ENCODE measurements around the gene ACP1.
A peak's percentile ranks its signal among the peaks of the same experiment; 100 is the strongest.

ACP1 gene

DNA sequence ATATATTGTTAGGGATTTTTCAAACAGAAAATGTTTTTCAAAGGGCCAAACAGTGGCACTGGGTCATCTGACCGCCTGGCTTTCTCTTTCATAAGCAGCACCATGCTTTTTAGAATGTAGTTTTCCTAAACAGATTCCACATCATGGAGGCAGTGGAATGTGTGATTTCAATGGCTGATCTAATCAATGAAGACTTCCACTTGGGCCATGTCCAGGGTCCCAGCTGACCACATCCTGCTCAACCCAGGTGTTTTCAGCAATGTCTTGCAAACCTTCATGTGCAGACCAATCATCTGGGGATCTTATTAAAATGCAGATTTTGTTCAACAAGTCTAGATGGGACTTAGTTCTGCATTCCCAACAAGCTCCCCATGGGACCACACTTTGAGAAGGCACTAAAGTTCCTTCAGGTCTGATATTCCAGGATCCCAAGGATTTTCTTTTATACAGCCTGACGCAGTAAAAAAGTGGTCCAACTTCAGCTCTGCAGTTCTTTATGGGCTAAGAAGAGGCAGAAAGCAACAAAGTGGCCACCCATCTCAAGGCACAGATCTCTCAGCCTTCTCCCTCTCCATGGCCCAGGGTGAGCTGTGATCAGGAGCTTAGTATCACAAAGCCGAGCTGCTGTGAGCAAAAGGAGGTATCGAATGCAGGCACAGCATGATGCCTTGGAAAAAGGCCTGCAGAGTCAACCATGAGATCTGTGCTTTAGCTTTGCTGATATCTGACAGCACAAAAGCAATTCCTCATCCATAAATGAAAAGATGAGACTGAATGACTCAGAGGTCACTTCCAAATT, 19.4 kb downstream of the ACP1 start:
- DNase-seq (ENCODE audit: insufficient read length): no peak
- TF ChIP-seq POLR2AphosphoS5 (IDR thresholded peaks at IDR 0.05; ENCODE audit: low read depth, low read length) (no peak), TAF1 (IDR thresholded peaks at IDR 0.05; ENCODE audit: borderline replicate concordance, low read depth, low read length) (no peak), POLR2A (IDR thresholded peaks at IDR 0.05; ENCODE audit: low read depth, low read length) (no peak)
- no peak for FAIRE-seq

DNA sequence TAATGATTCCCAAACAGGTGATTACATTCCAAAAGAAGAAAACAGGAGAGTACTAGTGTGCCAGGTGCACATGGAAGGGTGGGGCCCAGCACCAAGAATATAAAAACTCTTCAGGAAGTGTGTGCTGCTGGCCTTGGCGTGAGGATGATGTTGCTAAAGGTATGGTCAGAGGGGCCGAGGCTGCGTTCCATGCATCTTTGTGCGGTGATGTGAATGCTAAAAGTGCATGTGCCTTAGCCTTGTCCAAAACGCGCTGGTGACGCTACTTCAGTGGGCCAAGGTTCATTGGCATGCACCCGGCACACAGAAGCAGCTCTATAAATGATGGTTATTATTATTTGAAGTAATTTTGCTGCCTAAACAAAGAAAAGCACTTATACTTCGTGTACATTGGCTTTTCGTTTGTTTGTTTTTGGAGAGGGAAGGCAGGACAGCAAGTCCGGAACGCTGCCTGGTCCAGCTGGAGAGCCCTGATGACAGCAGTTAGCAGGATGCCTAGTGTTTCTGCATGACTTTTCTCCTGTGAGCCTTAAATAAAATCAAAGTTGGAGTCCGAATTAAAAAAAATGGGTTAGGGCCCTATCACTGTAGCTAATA, 20.2 kb downstream of the ACP1 start:
- FAIRE-seq: no peak
- DNase-seq (ENCODE audit: insufficient read length): no peak
- no peak for TF ChIP-seq TAF1 (IDR thresholded peaks at IDR 0.05; ENCODE audit: borderline replicate concordance, low read depth, low read length)

DNA sequence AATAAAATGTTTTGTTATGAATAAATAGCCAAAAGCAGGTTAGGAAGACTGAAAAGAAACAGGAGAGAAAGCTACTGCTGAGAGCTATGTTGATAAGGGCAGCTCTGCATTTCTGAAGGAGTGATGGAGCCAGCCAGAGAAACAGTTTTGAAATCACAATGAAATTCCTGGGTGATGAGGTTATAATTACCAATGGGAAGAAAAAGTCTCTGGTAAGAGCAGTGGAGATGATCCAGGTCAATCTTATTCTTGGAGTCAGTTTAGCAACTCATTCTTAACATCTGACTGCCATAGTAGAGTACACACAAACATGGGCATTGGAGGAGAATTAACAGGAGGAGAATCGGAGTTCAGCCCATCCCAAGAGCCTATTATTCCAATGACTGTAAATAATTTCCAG, 20.8 kb downstream of the ACP1 start:
- no peak for TF ChIP-seq POLR2A (IDR thresholded peaks at IDR 0.05; ENCODE audit: low read depth, low read length)
- FAIRE-seq (no peak), DNase-seq (ENCODE audit: insufficient read length) (no peak)

DNA sequence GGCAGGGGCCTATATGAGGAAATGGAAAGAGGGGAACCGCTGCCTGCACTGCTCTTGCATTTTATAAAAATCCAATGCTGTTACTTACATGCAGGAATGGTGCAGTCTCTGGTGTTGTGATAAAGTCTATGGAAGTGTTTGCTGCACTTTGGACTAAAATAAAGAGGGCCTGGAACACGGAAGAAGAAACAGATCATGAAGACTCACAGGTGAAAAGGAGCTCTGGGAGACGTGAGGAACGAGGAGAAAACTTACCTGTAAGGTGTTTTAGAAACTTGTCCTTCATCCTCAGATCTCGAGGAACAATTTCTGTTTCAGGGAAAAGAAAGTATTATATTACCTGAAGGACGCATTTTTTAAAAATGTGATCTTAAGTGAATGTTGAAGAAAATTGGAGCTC, 21.3 kb downstream of the ACP1 start:
- no peak for FAIRE-seq
- no peak for DNase-seq (ENCODE audit: insufficient read length)
- no peak for TF ChIP-seq POLR2A (IDR thresholded peaks at IDR 0.05; ENCODE audit: low read depth, low read length)
- no peak for TF ChIP-seq TAF1 (IDR thresholded peaks at IDR 0.05; ENCODE audit: borderline replicate concordance, low read depth, low read length)
- no peak for TF ChIP-seq POLR2AphosphoS5 (IDR thresholded peaks at IDR 0.05; ENCODE audit: low read depth, low read length)

DNA sequence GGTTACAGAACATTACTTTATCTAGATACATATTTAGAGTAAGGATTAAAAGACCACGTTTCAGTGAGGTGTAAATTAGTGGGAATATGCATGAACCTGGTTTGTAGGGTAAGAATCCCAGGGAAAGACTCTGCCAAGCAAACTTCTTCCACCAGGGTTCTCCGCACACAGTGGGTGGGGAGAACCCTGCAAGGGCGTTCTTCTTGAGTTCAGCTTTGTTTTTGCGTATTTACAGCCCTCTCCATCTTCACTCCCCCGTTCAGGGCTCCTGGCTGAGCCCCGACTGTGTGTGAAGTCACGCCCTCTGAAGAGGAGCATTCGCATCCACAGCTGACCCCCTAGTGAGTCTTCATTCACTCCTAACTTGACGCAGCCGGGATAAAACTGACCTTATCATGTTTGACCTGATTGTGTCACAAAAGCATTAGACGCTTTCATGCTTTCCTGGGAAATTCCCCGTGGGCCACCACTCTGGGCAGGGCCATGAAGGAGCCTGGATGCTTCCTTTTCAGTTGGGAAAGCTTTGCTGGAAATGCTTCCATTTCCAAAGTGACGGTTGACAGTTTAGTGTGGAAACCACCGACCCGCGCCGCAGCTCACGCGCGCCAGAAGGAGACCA, 22.1 kb downstream of the ACP1 start:
- no peak for DNase-seq (ENCODE audit: insufficient read length)
- TF ChIP-seq POLR2A (IDR thresholded peaks at IDR 0.05; ENCODE audit: low read depth, low read length) (no peak), TAF1 (IDR thresholded peaks at IDR 0.05; ENCODE audit: borderline replicate concordance, low read depth, low read length) (no peak), POLR2AphosphoS5 (IDR thresholded peaks at IDR 0.05; ENCODE audit: low read depth, low read length) (no peak)
- FAIRE-seq: no peak

DNA sequence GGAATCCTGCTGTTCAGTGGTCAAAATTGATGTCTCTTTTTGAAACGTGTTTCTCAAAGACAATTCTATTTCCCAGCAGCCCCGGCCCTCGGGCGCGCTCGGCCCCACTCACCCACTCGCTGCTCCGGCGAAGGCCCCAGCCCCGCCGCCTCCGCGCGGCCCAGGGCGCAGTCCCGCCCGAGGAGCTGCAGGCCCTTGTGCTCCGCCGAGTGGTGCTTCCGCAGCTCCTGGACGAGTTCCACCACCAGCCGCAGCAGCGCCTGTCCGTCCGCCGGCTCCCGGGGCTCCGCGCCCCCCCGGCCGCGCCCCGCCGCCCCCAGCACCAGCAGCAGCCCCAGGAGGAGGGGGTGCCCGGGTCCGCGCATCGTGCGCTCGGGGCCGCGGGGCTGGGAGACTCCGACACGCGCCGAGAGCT, 22.7 kb downstream of the ACP1 start:
- DNase-seq (ENCODE audit: insufficient read length) (peak; percentile 39), FAIRE-seq (no peak)
- no peak for TF ChIP-seq POLR2AphosphoS5 (IDR thresholded peaks at IDR 0.05; ENCODE audit: low read depth, low read length)
- no peak for TF ChIP-seq TAF1 (IDR thresholded peaks at IDR 0.05; ENCODE audit: borderline replicate concordance, low read depth, low read length)
- TF ChIP-seq POLR2A (IDR thresholded peaks at IDR 0.05; ENCODE audit: low read depth, low read length): no peak

DNA sequence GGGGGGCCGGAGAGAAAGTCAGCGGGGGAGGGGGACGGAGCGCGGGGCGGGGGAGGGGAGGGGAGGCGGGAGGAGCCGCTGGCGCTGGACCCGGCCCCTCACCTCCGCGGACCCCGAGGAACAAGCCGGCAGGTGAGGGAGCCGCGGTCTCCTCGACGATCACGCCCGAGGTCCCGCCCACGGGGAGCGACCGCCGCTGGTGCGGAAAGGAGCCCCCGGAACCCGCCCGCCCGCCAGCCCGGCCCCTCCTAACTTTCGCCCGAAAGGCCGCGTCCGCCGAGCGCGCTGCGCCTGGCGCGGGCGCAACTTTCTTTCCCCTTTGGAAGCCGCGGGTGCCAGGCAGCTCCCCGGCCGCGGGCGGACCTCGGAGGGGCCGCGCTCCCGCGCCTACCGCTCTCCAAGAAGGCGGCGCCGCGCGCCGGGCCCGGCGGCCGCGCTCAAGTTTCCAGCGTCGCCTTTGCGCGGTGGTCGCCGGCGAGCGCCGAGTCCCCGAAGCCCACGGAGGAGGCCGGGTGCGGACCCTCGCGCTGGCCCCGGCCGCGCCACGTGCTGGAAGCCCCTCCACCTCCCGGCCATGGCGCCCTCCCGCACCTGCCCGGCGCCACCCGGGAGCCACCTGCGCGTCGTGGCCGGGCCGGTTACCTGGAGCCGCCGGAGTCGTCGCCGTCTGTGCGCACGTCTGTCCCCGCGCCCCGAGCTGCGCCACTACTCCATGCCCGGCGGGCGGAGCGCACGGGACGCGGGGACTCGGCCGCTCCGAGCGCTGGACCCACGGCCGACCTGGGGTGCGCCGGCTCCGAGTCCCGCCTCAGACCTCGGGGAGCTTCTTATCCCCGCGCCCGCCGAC, 23.4 kb downstream of the ACP1 start, which contains the start of gene ALKAL2:
ALKAL2 (minus strand) TSS at position 181 of the 847 bp plus-strand sequence. CDS start 256 bp downstream, outside the sequence.
- TF ChIP-seq POLR2A (IDR thresholded peaks at IDR 0.05; ENCODE audit: low read depth, low read length): no peak
- TF ChIP-seq TAF1 (IDR thresholded peaks at IDR 0.05; ENCODE audit: borderline replicate concordance, low read depth, low read length): no peak
- TF ChIP-seq POLR2AphosphoS5 (IDR thresholded peaks at IDR 0.05; ENCODE audit: low read depth, low read length): no peak
- FAIRE-seq (no peak), DNase-seq (ENCODE audit: insufficient read length) (peak; percentile 29)

DNA sequence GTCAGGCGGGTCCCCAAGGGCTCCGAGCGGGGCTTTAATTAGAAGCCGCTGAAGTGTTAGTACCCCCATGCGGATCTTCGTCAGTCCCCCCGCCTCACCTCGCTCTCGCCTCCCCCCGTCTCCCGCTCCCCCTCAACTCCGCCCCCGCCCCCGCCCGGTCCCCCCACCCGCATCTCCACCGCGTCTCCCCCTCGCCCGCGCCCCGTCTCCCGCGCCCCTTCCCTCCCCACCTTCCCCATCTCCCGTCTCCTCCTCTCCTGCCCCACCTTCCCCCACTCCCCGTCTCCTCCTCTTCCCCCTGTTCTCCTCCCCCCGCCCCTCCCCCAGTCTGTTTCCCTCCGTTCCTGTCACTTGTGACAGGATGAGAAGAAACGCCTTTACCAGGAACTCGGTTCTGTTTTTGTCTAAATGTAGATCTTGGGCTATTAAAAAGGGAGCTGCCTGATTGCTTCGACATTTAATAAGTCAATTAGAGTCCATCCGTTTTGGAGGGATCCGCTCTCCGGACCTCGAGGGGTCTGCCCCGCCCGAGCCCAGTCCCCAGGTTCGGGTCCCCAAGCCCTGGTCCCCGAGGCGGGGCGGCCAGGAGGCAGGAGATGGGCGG, 24.1 kb downstream of the ACP1 start:
- DNase-seq (ENCODE audit: insufficient read length): no peak
- FAIRE-seq: no peak
- TF ChIP-seq POLR2A (IDR thresholded peaks at IDR 0.05; ENCODE audit: low read depth, low read length) (no peak), POLR2AphosphoS5 (IDR thresholded peaks at IDR 0.05; ENCODE audit: low read depth, low read length) (no peak), TAF1 (IDR thresholded peaks at IDR 0.05; ENCODE audit: borderline replicate concordance, low read depth, low read length) (no peak)

DNA sequence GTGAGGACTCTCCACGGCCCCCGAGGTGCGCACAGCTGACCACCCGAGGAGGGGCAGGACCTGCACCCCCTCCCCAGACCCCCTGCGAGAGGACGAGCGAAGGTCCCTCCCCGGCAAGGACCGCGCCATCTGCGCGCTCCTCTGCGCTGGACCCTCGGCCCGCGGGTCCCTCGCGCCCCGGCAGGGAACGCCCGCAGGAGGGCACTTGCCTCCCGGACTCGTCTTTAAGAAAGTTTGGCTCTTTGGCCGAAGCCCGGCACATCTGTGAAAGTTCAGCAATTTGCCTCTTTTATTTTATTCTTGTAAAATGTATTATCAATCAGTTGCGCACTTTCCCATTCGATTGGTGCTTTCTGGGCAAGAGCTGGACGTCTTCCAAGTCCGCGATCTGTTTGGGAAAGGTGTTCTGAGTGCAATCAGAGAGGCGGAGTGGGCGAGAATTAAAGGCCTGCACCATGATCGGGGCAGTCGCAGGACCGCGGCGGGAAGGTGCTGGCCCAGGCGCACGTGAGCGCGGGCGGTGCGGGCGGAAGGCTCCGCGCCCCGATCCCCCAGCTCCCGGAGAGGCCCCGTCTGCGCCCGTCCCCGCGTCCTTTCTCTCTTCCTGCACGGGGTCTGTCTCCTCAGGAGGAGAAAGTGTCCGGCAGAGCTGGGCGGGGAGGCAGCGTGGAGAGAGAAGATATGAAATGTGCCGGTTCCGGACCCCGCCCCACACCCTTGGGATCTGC, 24.8 kb downstream of the ACP1 start:
- TF ChIP-seq POLR2AphosphoS5 (IDR thresholded peaks at IDR 0.05; ENCODE audit: low read depth, low read length) (no peak), TAF1 (IDR thresholded peaks at IDR 0.05; ENCODE audit: borderline replicate concordance, low read depth, low read length) (no peak), POLR2A (IDR thresholded peaks at IDR 0.05; ENCODE audit: low read depth, low read length) (no peak)
- DNase-seq (ENCODE audit: insufficient read length) (no peak), FAIRE-seq (no peak)

DNA sequence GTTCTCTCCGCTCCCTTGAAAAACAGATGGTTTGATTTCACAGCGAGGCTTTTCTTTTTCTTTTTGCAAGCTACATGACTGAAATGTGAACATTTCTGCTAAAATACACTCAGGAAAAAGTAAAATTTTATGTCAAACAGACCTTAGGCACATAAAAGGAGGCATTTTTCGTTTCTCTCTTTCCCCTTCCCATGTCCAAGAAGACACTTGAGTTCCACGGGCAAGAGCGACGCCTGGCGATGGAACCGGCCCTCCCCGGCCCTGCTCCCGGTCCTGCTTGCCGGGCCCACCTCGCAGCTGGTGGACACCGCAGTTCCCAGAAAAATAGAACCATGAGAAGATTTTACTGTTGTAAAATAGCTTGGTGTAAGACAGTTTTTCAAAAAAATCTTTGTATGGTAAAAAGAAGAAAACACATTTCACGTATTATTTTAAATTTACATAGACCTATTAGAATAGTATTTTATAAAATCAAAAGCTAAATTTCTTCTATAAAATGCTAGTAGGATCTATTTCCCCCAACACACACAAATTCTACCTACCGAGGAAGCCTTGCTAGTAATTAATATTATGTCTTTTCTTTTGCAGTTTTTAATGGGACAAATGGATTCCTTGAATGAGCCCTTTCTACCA, 25.5 kb downstream of the ACP1 start:
- FAIRE-seq (no peak), DNase-seq (ENCODE audit: insufficient read length) (no peak)
- TF ChIP-seq POLR2AphosphoS5 (IDR thresholded peaks at IDR 0.05; ENCODE audit: low read depth, low read length): no peak
- TF ChIP-seq POLR2A (IDR thresholded peaks at IDR 0.05; ENCODE audit: low read depth, low read length): no peak
- no peak for TF ChIP-seq TAF1 (IDR thresholded peaks at IDR 0.05; ENCODE audit: borderline replicate concordance, low read depth, low read length)

Data from GM12892 (cell line).